Calu3 (cell line): ENCODE results near the gene SNW1. TPM values are rescaled to one million over a fixed set of nuclear protein-coding genes. Genes with fewer than 3 reads are reported as not detected.

Source experiments
- Bru-seq: library from RNA; stranded (reverse); fragments of 400-500 nt; gene quantifications from one replicate; lab custom pipeline; 2021; lab: Mats Ljungman, UMichigan
- BruChase-seq, 2 experiments: library from RNA; stranded (reverse); fragments of 400-500 nt; gene quantifications; one replicate each; lab custom pipeline; 2021; lab: Mats Ljungman, UMichigan
- BruUV-seq: library from RNA; stranded (reverse); fragments of 400-500 nt; replicated peaks from 2 replicates; lab custom pipeline; 2021; lab: Mats Ljungman, UMichigan
- CTCF ChIA-PET: fragments of 300-600 bp; sonication (Branson Sonifier 250); formaldehyde crosslinking; loops from one replicate; lab custom pipeline; 2022; ENCODE audit warnings: antibody characterized with exemption; lab: Charles Lee
- DNase-seq: peaks from one replicate; pipeline ENCODE4 v3.0.0; 2022
- H3K27ac Mint-ChIP-seq: one replicate; pipeline ENCODE4 v1.8.0; 2022; ENCODE audit warnings: mixed read lengths; ENCODE audit not compliant: unreplicated experiment
- H3K27me3 Mint-ChIP-seq: one replicate; pipeline ENCODE4 v1.8.0; 2022; ENCODE audit warnings: mixed read lengths; ENCODE audit not compliant: unreplicated experiment
- H3K36me3 Mint-ChIP-seq: one replicate; pipeline ENCODE4 v1.8.0; 2022; ENCODE audit warnings: mild to moderate bottlenecking, moderate library complexity, mixed read lengths; ENCODE audit not compliant: insufficient read depth, unreplicated experiment
- H3K4me1 Mint-ChIP-seq: one replicate; pipeline ENCODE4 v1.8.0; 2022; ENCODE audit warnings: mild to moderate bottlenecking, low read depth, mixed read lengths; ENCODE audit not compliant: unreplicated experiment
- H3K4me3 Mint-ChIP-seq: one replicate; pipeline ENCODE4 v1.8.0; 2022; ENCODE audit warnings: mild to moderate bottlenecking, low read depth, moderate library complexity, mixed read lengths; ENCODE audit not compliant: unreplicated experiment
- H3K9me3 Mint-ChIP-seq: one replicate; pipeline ENCODE4 v1.8.0; 2022; ENCODE audit warnings: low read depth, mixed read lengths; ENCODE audit not compliant: unreplicated experiment
- intact Hi-C: fragments of 100-400 bp; cut with micrococcal nuclease; formaldehyde crosslinking; loops from one replicate; pipeline ENCODE4 v1.10.0; 2022; ENCODE audit not compliant: unreplicated experiment
- long read RNA-seq: library from polyadenylated mRNA; stranded (forward); transcript quantifications from one replicate; pipeline ENCODE4 v2.0.0, GENCODE V29; 2022
- total RNA-seq: library from RNA; stranded (reverse); gene quantifications from 2 replicates; pipeline ENCODE4 v1.2.3, GENCODE V29; 2022
- TF ChIP-seq, protein P1 (sequence below): fragments of 200-600 bp; IDR thresholded peaks from one replicate; pipeline ENCODE4 v1.8.0; 2022; ENCODE audit warnings: antibody characterized with exemption; ENCODE audit not compliant: unreplicated experiment

SNW1 gene
- total RNA-seq: 97.8 and 102 TPM in 2 replicates
- Bru-seq, nascent RNA: percentile 87 among the genes with signal in this experiment
- BruChase-seq, experiment 1, labeled RNA remaining after a 6-hour chase: percentile 85 among the genes with signal in this experiment
- BruChase-seq, experiment 2, labeled RNA remaining after a 2-hour chase: percentile 85 among the genes with signal in this experiment
- long read RNA-seq, transcript SNW1-205 (13 exons, 1,855 nt): minor isoform, 5 of 132 reads
- long read RNA-seq, transcript SNW1-201 (14 exons, 2,163 nt): major isoform, 106 of 132 reads
- long read RNA-seq, partial matches to known transcripts: 8 of 132 reads
- long read RNA-seq, other reads (novel, unspliced or antisense): 12 of 132 reads

DNA sequence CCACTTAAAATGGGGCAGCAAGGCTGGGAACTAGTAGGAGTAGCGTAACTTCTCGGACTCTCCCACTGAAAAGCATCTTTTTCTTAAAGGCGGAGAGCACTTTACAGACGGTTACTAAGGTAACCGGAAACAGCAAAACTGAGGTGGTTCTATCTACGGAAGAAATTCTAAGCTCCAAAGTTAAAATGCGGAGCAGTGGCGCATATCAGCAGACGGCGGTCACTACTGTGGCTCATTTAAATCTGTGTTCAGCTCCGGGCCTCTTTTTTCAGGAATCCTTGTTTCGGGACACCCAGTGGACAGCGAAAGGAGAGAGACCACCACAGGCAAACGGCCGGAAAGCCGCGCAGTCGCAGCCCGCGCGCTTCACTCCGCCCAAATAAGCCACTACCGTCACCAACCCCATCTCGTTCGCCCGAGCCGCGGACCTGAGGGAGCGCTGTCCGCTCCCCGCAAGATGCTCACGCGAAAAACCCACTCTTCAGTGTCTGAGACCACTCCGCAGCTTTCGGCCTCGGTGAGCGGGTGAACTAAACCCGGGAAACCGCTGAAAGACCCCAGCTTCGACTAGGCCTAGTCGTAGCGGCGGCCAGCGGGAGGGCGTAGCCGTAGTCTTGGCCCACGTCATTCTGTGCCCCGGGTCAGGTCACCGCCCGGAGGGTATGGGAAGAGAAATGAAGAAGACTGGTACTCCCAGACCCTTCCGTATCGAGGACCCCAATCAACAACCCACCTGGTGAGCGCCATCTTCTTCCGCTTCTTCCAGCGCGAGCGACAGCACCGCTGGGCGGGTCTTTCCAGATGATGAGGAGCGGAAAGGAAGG is at the start of gene SNW1:
Gene SNW1 (minus strand): TSS at position 776 of the 824 bp plus-strand sequence. CDS start 29 bp downstream, at position 747.
- DNase-seq: peak; percentile 88
- Mint-ChIP-seq H3K9me3 (no peaks in the 10 kb centered on the region), H3K36me3 (peaks cover 24% of the 10 kb centered on the region)

DNA sequence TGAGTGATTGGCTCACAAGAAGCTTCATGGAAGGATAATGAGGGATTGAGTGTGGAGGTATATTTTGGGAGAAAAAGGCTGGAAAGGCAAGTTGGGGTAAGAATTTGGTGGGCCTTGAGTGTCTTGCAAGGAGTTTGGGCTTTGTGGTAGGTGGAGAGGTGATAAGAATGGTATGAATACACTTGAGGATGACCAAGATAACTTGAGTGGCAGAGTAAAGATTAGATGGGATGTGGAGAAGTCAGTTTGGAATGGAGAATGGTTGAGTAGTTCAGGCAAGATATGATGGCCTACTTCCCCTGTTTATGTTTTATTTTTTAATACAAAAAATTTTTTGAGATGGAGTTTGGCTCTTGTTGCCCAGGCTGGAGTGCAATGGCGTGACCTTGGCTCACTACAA is 48.1 kb upstream of the SNW1 start:
- Mint-ChIP-seq H3K27ac (no peak overlapping the region), H3K36me3 (peaks cover 4% of the 10 kb centered on the region), H3K27me3 (no peaks in the 10 kb centered on the region), H3K4me3 (no peak overlapping the region), H3K4me1 (no peaks in the 10 kb centered on the region), H3K9me3 (no peaks in the 10 kb centered on the region)
- BruUV-seq: no TSS peak
- CTCF ChIA-PET: no interaction called here
- intact Hi-C loops: no loop called here
- TF ChIP-seq, protein P1, sequence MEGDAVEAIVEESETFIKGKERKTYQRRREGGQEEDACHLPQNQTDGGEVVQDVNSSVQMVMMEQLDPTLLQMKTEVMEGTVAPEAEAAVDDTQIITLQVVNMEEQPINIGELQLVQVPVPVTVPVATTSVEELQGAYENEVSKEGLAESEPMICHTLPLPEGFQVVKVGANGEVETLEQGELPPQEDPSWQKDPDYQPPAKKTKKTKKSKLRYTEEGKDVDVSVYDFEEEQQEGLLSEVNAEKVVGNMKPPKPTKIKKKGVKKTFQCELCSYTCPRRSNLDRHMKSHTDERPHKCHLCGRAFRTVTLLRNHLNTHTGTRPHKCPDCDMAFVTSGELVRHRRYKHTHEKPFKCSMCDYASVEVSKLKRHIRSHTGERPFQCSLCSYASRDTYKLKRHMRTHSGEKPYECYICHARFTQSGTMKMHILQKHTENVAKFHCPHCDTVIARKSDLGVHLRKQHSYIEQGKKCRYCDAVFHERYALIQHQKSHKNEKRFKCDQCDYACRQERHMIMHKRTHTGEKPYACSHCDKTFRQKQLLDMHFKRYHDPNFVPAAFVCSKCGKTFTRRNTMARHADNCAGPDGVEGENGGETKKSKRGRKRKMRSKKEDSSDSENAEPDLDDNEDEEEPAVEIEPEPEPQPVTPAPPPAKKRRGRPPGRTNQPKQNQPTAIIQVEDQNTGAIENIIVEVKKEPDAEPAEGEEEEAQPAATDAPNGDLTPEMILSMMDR: no peak
- no peak for DNase-seq

More for the DNA sequence above, at the start of gene SNW1:
- Mint-ChIP-seq H3K4me1 (peaks cover 17% of the 10 kb centered on the region), H3K27ac (peak within 1 kb of the TSS; percentile 80), H3K27me3 (peaks cover 9% of the 10 kb centered on the region), H3K4me3 (peak within 1 kb of the TSS; percentile 75)
- BruUV-seq: TSS peak; percentile 60
- intact Hi-C loops: loop anchor here (1.0 to 5.0 kb wide), 2 partner anchors 42 to 57 kb away; partner anchors contain the start of gene ADCK1
- TF ChIP-seq, protein P1: no peak
- CTCF ChIA-PET: interaction anchor here (0.6 to 2.0 kb wide), 5 partner anchors 37 to 370 kb away, joined by 3 to 6 read pairs (median 4); partner anchors contain the start of gene ADCK1

DNA sequence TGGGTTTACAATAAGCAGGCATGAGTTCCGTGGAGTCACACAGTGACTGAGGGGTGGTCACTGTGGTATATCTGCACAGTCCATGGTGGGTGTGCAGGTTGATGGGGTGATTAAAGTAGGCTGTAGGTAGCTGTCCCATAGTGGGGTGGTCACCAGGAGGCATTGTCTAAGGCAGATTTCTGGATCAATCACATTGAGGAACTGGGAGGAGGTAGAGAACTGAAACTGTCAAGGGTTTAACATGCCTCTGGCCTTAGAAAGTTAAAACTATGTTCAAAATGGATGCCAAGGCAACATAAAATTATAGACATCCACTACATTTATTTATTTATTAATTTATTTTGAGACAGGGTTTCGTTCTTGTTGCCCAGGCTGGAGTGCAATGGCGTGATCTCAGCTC is 47.3 kb upstream of the SNW1 start:
- Mint-ChIP-seq H3K4me3 (no peak overlapping the region), H3K9me3 (no peaks in the 10 kb centered on the region), H3K36me3 (peaks cover 4% of the 10 kb centered on the region), H3K27me3 (no peaks in the 10 kb centered on the region), H3K4me1 (no peaks in the 10 kb centered on the region), H3K27ac (no peak overlapping the region)
- intact Hi-C loops: no loop called here
- CTCF ChIA-PET: no interaction called here
- TF ChIP-seq, protein P1: no peak
- BruUV-seq: no TSS peak
- no peak for DNase-seq

DNA sequence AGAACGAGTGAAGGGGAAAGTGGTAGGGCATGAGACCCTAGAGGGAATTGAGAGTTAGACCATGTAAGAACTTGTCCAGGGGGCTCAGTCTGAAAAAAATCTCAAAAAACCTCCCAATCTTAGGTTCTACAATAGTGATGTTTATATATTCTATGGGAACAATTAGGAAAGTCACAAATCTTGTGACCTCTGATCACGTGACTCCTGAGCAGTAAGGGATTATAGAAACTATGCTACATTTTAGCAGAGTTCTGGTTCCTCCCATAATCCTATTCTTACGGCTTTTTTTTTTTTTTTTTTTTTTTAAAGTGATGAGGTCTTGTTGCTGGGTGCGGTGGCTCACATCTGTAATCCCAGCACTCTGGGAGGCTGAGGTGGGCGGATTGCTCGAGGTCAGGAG is 44.8 kb upstream of the SNW1 start:
- H3K27me3 Mint-ChIP-seq: no peaks in the 10 kb centered on the region
- H3K9me3 Mint-ChIP-seq: no peaks in the 10 kb centered on the region
- H3K27ac Mint-ChIP-seq: no peak overlapping the region

More for the DNA sequence above, 44.8 kb upstream of the SNW1 start:
- Mint-ChIP-seq H3K4me1 (no peaks in the 10 kb centered on the region), H3K36me3 (peaks cover 4% of the 10 kb centered on the region), H3K4me3 (no peak overlapping the region)
- intact Hi-C loops: no loop called here
- TF ChIP-seq, protein P1: no peak
- DNase-seq: no peak
- no TSS peak for BruUV-seq
- CTCF ChIA-PET: no interaction called here
